Femur (tissue), 1 donor: ENCODE results near the gene TBC1D1.
A peak's percentile ranks its signal among the peaks of the same experiment; 100 is the strongest.

ENCODE experiments used
- DNase-seq: peaks from one replicate; pipeline ENCODE4 v3.0.0-alpha.2; 2017

TBC1D1 gene

GRCh38 chr4:38084877-38085711 is 194.2 kb downstream of the TBC1D1 start:
- peak; percentile 78 for DNase-seq

GRCh38 chr4:38085751-38086150 is 194.9 kb downstream of the TBC1D1 start:
- no peak for DNase-seq

GRCh38 chr4:38086151-38086848 is 195.4 kb downstream of the TBC1D1 start:
- DNase-seq = no peak

GRCh38 chr4:38086849-38087226 is 196.0 kb downstream of the TBC1D1 start:
- no peak for DNase-seq

GRCh38 chr4:38088321-38088720 is 197.4 kb downstream of the TBC1D1 start:
- DNase-seq = no peak

- DNase-seq = no peak
These were observed 199.1 kb downstream of the TBC1D1 start for GRCh38 chr4:38089961-38090360.

GRCh38 chr4:38090455-38091246 is 199.8 kb downstream of the TBC1D1 start:
- no peak for DNase-seq

- no peak for DNase-seq
These were observed 200.8 kb downstream of the TBC1D1 start for GRCh38 chr4:38091636-38092035.

GRCh38 chr4:38092701-38093100 is 201.8 kb downstream of the TBC1D1 start:
- DNase-seq = no peak

GRCh38 chr4:38094419-38094818 is 203.5 kb downstream of the TBC1D1 start:
- no peak for DNase-seq

- no peak for DNase-seq
These were observed 204.8 kb downstream of the TBC1D1 start for GRCh38 chr4:38095691-38096090.

GRCh38 chr4:38097818-38098217 is 206.9 kb downstream of the TBC1D1 start:
- no peak for DNase-seq

- no peak for DNase-seq
These were observed 208.2 kb downstream of the TBC1D1 start for GRCh38 chr4:38099020-38099600.

- DNase-seq = no peak
These were observed 209.1 kb downstream of the TBC1D1 start for GRCh38 chr4:38099908-38100407.

- DNase-seq = no peak
These were observed 209.8 kb downstream of the TBC1D1 start for GRCh38 chr4:38100474-38101255.

- no peak for DNase-seq
These were observed 210.7 kb downstream of the TBC1D1 start for GRCh38 chr4:38101563-38101962.

GRCh38 chr4:38102957-38103588 is 212.2 kb downstream of the TBC1D1 start:
- no peak for DNase-seq

GRCh38 chr4:38105475-38106220 is 214.8 kb downstream of the TBC1D1 start:
- DNase-seq = no peak

GRCh38 chr4:38106311-38106710 is 215.4 kb downstream of the TBC1D1 start:
- DNase-seq = no peak

GRCh38 chr4:38106886-38107514 is 216.1 kb downstream of the TBC1D1 start:
- DNase-seq = no peak
